Trophoblast cell (in vitro differentiated cells and primary cell): ENCODE measurements around the gene GDPD2.

Experiments used
- DNase-seq, 2 donors: peaks; one replicate each; pipeline ENCODE4 v3.0.0-alpha.2; 2016
- H2AFZ ChIP-seq: 2 replicates; pipeline ENCODE4 v1.6.1; 2013; ENCODE audit warnings: low read length, moderate library complexity, mild to moderate bottlenecking; ENCODE audit not compliant: insufficient read depth, poor library complexity
- H2AK5ac ChIP-seq: 2 replicates; pipeline ENCODE4 v1.6.1; 2013; ENCODE audit warnings: mild to moderate bottlenecking, low read length
- H2BK120ac ChIP-seq: 2 replicates; pipeline ENCODE4 v1.6.1; 2013; ENCODE audit warnings: low read length, mild to moderate bottlenecking, moderate library complexity; ENCODE audit not compliant: insufficient read depth, poor library complexity
- H2BK12ac ChIP-seq: 2 replicates; pipeline ENCODE4 v1.6.1; 2013; ENCODE audit warnings: mild to moderate bottlenecking, low read length, moderate library complexity
- H2BK5ac ChIP-seq: 2 replicates; pipeline ENCODE4 v1.6.1; 2013; ENCODE audit warnings: low read length, low read depth, moderate library complexity, mild to moderate bottlenecking; ENCODE audit not compliant: poor library complexity
- H3K14ac ChIP-seq: 2 replicates; pipeline ENCODE4 v1.6.1; 2013; ENCODE audit warnings: mild to moderate bottlenecking, low read length
- H3K18ac ChIP-seq: 2 replicates; pipeline ENCODE4 v1.6.1; 2013; ENCODE audit warnings: mild to moderate bottlenecking, low read length
- H3K23ac ChIP-seq: 2 replicates; pipeline ENCODE4 v1.6.1; 2013; ENCODE audit warnings: low read length
- H3K27ac ChIP-seq: 2 replicates; pipeline ENCODE4 v1.5.1; 2013; ENCODE audit warnings: low read depth, mild to moderate bottlenecking, inconsistent platforms, low read length, moderate library complexity
- H3K27me3 ChIP-seq: 2 replicates; pipeline ENCODE4 v1.6.1; 2013; ENCODE audit warnings: inconsistent platforms, mild to moderate bottlenecking, low read length, moderate library complexity; ENCODE audit not compliant: insufficient read depth
- H3K36me3 ChIP-seq, 2 experiments: 1 replicate in 1 of 2; 2 replicates in 1 of 2; pipeline ENCODE4 v1.6.1; 2013; ENCODE audit warnings: low read length in 2 of 2, mild to moderate bottlenecking in 2 of 2, moderate library complexity in 1 of 2; ENCODE audit not compliant: insufficient read depth in 2 of 2, control insufficient read depth in 1 of 2
- H3K4ac ChIP-seq: 2 replicates; pipeline ENCODE4 v1.6.1; 2013; ENCODE audit warnings: low read depth, mild to moderate bottlenecking, low read length, moderate library complexity
- H3K4me1 ChIP-seq, 2 experiments: 1 replicate in 1 of 2; 2 replicates in 1 of 2; pipeline ENCODE4 v1.6.1; 2013; ENCODE audit warnings: low read length in 2 of 2, mild to moderate bottlenecking in 2 of 2, moderate library complexity in 1 of 2; ENCODE audit not compliant: insufficient read depth in 2 of 2, control insufficient read depth in 1 of 2
- H3K4me2 ChIP-seq: 2 replicates; pipeline ENCODE4 v1.6.1; 2013; ENCODE audit warnings: inconsistent platforms, mild to moderate bottlenecking, low read length, moderate library complexity
- H3K4me3 ChIP-seq: 2 replicates; pipeline ENCODE4 v1.5.1; 2013; ENCODE audit warnings: mild to moderate bottlenecking, low read depth, low read length, inconsistent platforms
- H3K79me1 ChIP-seq: one replicate; pipeline ENCODE4 v1.6.1; 2013; ENCODE audit warnings: low read length
- H3K79me2 ChIP-seq: 2 replicates; pipeline ENCODE4 v1.6.1; 2013; ENCODE audit warnings: low read length, mild to moderate bottlenecking; ENCODE audit not compliant: control insufficient read depth, insufficient read depth, poor library complexity
- H3K9ac ChIP-seq: 2 replicates; pipeline ENCODE4 v1.6.1; 2013; ENCODE audit warnings: mild to moderate bottlenecking, low read length
- H3K9me3 ChIP-seq: 2 replicates; pipeline ENCODE4 v1.6.1; 2013; ENCODE audit warnings: low read depth, mild to moderate bottlenecking, control low read depth, inconsistent platforms, low read length; ENCODE audit not compliant: insufficient read depth
- H4K12ac ChIP-seq: 2 replicates; pipeline ENCODE4 v1.6.1; 2013; ENCODE audit warnings: low read depth, mild to moderate bottlenecking, low read length, moderate library complexity
- H4K8ac ChIP-seq: 2 replicates; pipeline ENCODE4 v1.6.1; 2013; ENCODE audit warnings: low read depth, mild to moderate bottlenecking, low read length, moderate library complexity
- H4K91ac ChIP-seq: one replicate; pipeline ENCODE4 v1.6.1; 2013; ENCODE audit warnings: low read depth, mild to moderate bottlenecking, low read length, moderate library complexity
- WGBS: extraction: QIAGEN DNeasy Blood & Tissue Kit; methylation state at CpG from one replicate; pipeline ENCODE4 v1.1.7; 2013; ENCODE audit warnings: missing lambda C conversion rate; ENCODE audit not compliant: insufficient read length, insufficient coverage; ENCODE audit errors: extremely low coverage; 5-methylcytosine and 5-hydroxymethylcytosine counted together

GDPD2 gene

GRCh38 chrX:70402721-70403120 lies 20.4 kb upstream of the GDPD2 start:
- Histone ChIP-seq H3K27ac (no peak overlapping the region), H3K4me3 (no peak overlapping the region), H3K4me2 (no peak overlapping the region), H2BK12ac (no peak overlapping the region), H3K36me3 (peaks cover 5 to 9% of the 10 kb centered on the region in 2 experiments), H4K8ac (no peak overlapping the region), H3K79me2 (no peaks in the 10 kb centered on the region), H3K23ac (no peak overlapping the region), H3K27me3 (no peaks in the 10 kb centered on the region), H2AK5ac (no peak overlapping the region), H4K12ac (no peak overlapping the region), H3K79me1 (no peaks in the 10 kb centered on the region), H3K14ac (no peak overlapping the region), H3K9ac (no peak overlapping the region), H3K9me3 (no peaks in the 10 kb centered on the region), H2BK120ac (no peak overlapping the region), H3K4ac (no peak overlapping the region), H3K18ac (no peak overlapping the region), H2BK5ac (no peak overlapping the region), H2AFZ (no peak overlapping the region), H4K91ac (no peak overlapping the region), H3K4me1 (no peaks in the 10 kb centered on the region)
- no peak for DNase-seq
- no CpG with 5 or more reads among the region's 2 CpGs for WGBS

GRCh38 chrX:70405003-70405402 lies 18.1 kb upstream of the GDPD2 start:
- Histone ChIP-seq H3K4me3 (no peak overlapping the region), H4K91ac (no peak overlapping the region), H3K9ac (no peak overlapping the region), H3K18ac (no peak overlapping the region), H3K36me3 (peaks cover 5 to 9% of the 10 kb centered on the region in 2 experiments), H3K79me2 (no peaks in the 10 kb centered on the region), H4K12ac (no peak overlapping the region), H3K4ac (no peak overlapping the region), H2AK5ac (no peak overlapping the region), H3K23ac (no peak overlapping the region), H3K27me3 (no peaks in the 10 kb centered on the region), H3K79me1 (no peaks in the 10 kb centered on the region), H3K4me2 (no peak overlapping the region), H3K14ac (no peak overlapping the region), H2BK12ac (no peak overlapping the region), H4K8ac (no peak overlapping the region), H2AFZ (no peak overlapping the region), H2BK5ac (no peak overlapping the region), H3K9me3 (no peaks in the 10 kb centered on the region), H3K4me1 (no peaks in the 10 kb centered on the region), H2BK120ac (no peak overlapping the region), H3K27ac (no peak overlapping the region)
- DNase-seq, result peak in 1 of 2 donors; percentile 37
- no CpG with 5 or more reads among the region's 1 CpG for WGBS

- no peak overlapping the region for H2BK120ac ChIP-seq
- WGBS, result no CpG with 5 or more reads among the region's 2 CpGs
- H3K4ac ChIP-seq, result no peak overlapping the region
- no peaks in the 10 kb centered on the region for H3K27me3 ChIP-seq
- no peak overlapping the region for H3K4me2 ChIP-seq
- no peak overlapping the region for H3K18ac ChIP-seq
- H3K4me3 ChIP-seq, result no peak overlapping the region
- H3K36me3 ChIP-seq, result peaks cover 1 to 10% of the 10 kb centered on the region in 2 experiments
- H3K79me1 ChIP-seq, result no peaks in the 10 kb centered on the region
- no peak overlapping the region for H2AFZ ChIP-seq
- no peaks in the 10 kb centered on the region for H3K79me2 ChIP-seq
- H2BK5ac ChIP-seq, result no peak overlapping the region
- no peak overlapping the region for H3K9ac ChIP-seq
- no peaks in the 10 kb centered on the region for H3K4me1 ChIP-seq
- H3K27ac ChIP-seq, result no peak overlapping the region
- no peak overlapping the region for H4K12ac ChIP-seq
- no peaks in the 10 kb centered on the region for H3K9me3 ChIP-seq
- no peak overlapping the region for H4K91ac ChIP-seq
- H2AK5ac ChIP-seq, result no peak overlapping the region
- no peak overlapping the region for H2BK12ac ChIP-seq
- no peak overlapping the region for H3K14ac ChIP-seq
- H3K23ac ChIP-seq, result no peak overlapping the region
- no peak for DNase-seq
- no peak overlapping the region for H4K8ac ChIP-seq
Observed at GRCh38 chrX:70410921-70411320, 12.2 kb upstream of the GDPD2 start.

- Histone ChIP-seq H2BK5ac (no peak overlapping the region), H4K12ac (no peak overlapping the region), H3K23ac (no peak overlapping the region), H4K91ac (no peak overlapping the region), H2AK5ac (no peak overlapping the region), H3K4me1 (no peaks in the 10 kb centered on the region), H2AFZ (no peak overlapping the region), H3K79me1 (no peaks in the 10 kb centered on the region), H3K14ac (no peak overlapping the region), H3K27ac (no peak overlapping the region), H2BK12ac (no peak overlapping the region), H3K4me3 (no peak overlapping the region), H3K18ac (no peak overlapping the region), H3K27me3 (no peaks in the 10 kb centered on the region), H3K4ac (no peak overlapping the region), H3K9ac (no peak overlapping the region), H3K79me2 (no peaks in the 10 kb centered on the region), H3K4me2 (no peak overlapping the region), H3K36me3 (peaks cover 1 to 10% of the 10 kb centered on the region in 2 experiments), H3K9me3 (no peaks in the 10 kb centered on the region), H2BK120ac (no peak overlapping the region), H4K8ac (no peak overlapping the region)
- no CpG with 5 or more reads among the region's 3 CpGs for WGBS
- no peak for DNase-seq
Observed at GRCh38 chrX:70411475-70411874, 11.6 kb upstream of the GDPD2 start.
